ENCODE results near the gene MN1.

MN1 gene

DNA sequence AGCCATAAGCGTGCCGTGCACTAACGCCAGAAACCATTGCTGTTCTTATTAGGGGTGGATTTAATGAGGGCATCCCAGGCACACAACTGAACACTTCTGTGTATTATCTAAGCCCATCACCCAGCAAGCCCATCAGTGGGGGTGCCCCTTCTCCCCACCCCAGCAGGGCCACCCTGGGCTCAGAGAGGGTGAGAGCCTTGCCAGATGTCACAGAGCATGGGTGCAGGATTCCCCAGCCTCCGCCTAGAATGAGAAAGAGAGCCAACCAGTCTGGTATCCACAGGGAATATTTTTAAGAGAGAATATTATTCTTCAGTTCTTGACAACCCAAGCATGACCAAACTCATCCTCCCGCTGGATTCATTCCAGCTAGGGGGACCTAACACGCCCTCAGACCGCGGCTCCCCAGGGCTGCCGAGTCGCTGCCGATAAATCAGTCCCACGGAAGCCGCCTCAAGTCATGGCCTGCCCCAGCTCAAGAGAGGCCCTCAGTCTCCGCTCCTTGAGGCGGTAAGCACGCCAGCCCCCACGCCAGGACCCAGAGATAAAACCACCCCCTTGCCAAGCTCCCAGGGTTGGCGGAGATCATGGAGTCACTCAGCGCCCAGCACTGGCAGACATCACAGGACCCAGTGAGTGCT, 47.2 kb downstream of the MN1 start:
- TF ChIP-seq BACH2 (CRISPR knock-in tag; IDR thresholded peaks at IDR 0.05; ENCODE audit: borderline replicate concordance): no peak
- no peak for TF ChIP-seq ZNF8 (CRISPR knock-in tag; IDR thresholded peaks at IDR 0.05)
- no peak for TF ChIP-seq ARNTL (CRISPR knock-in tag; IDR thresholded peaks at IDR 0.05; ENCODE audit: borderline replicate concordance, low read depth)
- TF ChIP-seq GLIS3 (CRISPR knock-in tag; IDR thresholded peaks at IDR 0.05): no peak
- TF ChIP-seq ZNF70 (CRISPR knock-in tag; IDR thresholded peaks at IDR 0.05): no peak
- TF ChIP-seq, protein P1, sequence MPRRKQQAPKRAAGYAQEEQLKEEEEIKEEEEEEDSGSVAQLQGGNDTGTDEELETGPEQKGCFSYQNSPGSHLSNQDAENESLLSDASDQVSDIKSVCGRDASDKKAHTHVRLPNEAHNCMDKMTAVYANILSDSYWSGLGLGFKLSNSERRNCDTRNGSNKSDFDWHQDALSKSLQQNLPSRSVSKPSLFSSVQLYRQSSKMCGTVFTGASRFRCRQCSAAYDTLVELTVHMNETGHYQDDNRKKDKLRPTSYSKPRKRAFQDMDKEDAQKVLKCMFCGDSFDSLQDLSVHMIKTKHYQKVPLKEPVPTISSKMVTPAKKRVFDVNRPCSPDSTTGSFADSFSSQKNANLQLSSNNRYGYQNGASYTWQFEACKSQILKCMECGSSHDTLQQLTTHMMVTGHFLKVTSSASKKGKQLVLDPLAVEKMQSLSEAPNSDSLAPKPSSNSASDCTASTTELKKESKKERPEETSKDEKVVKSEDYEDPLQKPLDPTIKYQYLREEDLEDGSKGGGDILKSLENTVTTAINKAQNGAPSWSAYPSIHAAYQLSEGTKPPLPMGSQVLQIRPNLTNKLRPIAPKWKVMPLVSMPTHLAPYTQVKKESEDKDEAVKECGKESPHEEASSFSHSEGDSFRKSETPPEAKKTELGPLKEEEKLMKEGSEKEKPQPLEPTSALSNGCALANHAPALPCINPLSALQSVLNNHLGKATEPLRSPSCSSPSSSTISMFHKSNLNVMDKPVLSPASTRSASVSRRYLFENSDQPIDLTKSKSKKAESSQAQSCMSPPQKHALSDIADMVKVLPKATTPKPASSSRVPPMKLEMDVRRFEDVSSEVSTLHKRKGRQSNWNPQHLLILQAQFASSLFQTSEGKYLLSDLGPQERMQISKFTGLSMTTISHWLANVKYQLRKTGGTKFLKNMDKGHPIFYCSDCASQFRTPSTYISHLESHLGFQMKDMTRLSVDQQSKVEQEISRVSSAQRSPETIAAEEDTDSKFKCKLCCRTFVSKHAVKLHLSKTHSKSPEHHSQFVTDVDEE (CRISPR knock-in tag; IDR thresholded peaks at IDR 0.05): no peak
- TF ChIP-seq PPARA (CRISPR knock-in tag; IDR thresholded peaks at IDR 0.05; ENCODE audit: borderline replicate concordance): no peak
- no peak for TF ChIP-seq SNAI2 (CRISPR knock-in tag; IDR thresholded peaks at IDR 0.05)
- TF ChIP-seq ZC3H10 (CRISPR knock-in tag; IDR thresholded peaks at IDR 0.05): no peak
- no peak for ATAC-seq

DNA sequence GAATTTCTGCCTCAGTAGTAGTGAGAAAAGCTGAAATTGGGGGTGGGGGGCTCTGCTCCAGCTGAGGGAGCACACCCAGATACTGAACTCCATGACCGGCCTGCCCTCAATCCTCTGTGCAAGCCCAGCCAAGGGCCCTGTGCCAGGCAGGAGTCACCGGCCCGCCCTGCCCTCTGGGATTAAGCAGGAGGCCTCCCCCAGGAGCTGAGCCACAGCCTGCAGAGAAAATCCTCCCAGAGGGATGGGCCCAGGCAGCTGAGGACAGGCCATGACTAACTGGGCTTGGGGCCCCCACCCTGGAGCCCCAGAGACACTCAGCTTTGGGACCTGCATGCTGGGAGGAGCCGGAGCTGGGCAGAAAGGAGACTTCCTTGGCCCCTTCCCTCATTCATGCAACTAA, 48.8 kb downstream of the MN1 start:
- ATAC-seq: no peak
- TF ChIP-seq ZNF8 (CRISPR knock-in tag; IDR thresholded peaks at IDR 0.05) (no peak), ZFP3 (CRISPR knock-in tag; IDR thresholded peaks at IDR 0.05) (no peak), ZFP30 (CRISPR knock-in tag; IDR thresholded peaks at IDR 0.05) (no peak), ISL1 (CRISPR knock-in tag; IDR thresholded peaks at IDR 0.05) (no peak), ESRRG (CRISPR knock-in tag; IDR thresholded peaks at IDR 0.05) (no peak), PPARA (CRISPR knock-in tag; IDR thresholded peaks at IDR 0.05; ENCODE audit: borderline replicate concordance) (no peak), CSDC2 (CRISPR knock-in tag; IDR thresholded peaks at IDR 0.05) (no peak), ZNF70 (CRISPR knock-in tag; IDR thresholded peaks at IDR 0.05) (no peak), GLIS3 (CRISPR knock-in tag; IDR thresholded peaks at IDR 0.05) (no peak)
- TF ChIP-seq, protein P2, sequence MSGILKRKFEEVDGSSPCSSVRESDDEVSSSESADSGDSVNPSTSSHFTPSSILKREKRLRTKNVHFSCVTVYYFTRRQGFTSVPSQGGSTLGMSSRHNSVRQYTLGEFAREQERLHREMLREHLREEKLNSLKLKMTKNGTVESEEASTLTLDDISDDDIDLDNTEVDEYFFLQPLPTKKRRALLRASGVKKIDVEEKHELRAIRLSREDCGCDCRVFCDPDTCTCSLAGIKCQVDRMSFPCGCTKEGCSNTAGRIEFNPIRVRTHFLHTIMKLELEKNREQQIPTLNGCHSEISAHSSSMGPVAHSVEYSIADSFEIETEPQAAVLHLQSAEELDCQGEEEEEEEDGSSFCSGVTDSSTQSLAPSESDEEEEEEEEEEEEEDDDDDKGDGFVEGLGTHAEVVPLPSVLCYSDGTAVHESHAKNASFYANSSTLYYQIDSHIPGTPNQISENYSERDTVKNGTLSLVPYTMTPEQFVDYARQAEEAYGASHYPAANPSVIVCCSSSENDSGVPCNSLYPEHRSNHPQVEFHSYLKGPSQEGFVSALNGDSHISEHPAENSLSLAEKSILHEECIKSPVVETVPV (CRISPR knock-in tag; IDR thresholded peaks at IDR 0.05): no peak
- TF ChIP-seq, protein P3, sequence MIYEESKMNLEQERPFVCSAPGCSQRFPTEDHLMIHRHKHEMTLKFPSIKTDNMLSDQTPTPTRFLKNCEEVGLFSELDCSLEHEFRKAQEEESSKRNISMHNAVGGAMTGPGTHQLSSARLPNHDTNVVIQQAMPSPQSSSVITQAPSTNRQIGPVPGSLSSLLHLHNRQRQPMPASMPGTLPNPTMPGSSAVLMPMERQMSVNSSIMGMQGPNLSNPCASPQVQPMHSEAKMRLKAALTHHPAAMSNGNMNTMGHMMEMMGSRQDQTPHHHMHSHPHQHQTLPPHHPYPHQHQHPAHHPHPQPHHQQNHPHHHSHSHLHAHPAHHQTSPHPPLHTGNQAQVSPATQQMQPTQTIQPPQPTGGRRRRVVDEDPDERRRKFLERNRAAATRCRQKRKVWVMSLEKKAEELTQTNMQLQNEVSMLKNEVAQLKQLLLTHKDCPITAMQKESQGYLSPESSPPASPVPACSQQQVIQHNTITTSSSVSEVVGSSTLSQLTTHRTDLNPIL (CRISPR knock-in tag; IDR thresholded peaks at IDR 0.05; ENCODE audit: low read depth): no peak
- TF ChIP-seq, protein P1 (CRISPR knock-in tag; IDR thresholded peaks at IDR 0.05): no peak

DNA sequence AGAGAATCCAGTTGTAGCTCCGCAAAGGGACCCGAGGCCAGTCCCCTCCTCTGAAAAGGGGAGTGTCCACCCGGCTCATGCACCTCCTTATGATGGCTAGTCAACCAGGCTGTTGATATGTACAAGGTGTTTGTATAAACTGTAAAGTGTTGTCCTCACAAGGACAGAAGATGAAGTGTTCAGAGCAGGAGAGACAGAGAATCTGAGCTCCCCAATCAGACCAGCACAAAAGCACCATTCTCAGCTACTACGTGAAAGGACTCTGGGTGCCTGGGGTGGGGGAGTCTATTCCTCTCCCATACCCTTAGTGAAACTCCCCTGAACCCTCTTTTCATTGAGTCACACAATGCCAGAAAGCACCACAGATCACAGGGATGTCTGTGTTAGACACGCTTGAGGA, 49.4 kb downstream of the MN1 start:
- TF ChIP-seq OSR1 (CRISPR knock-in tag; IDR thresholded peaks at IDR 0.05): no peak
- TF ChIP-seq TCF4 (CRISPR knock-in tag; IDR thresholded peaks at IDR 0.05; ENCODE audit: borderline replicate concordance): no peak
- no peak for TF ChIP-seq ZC3H10 (CRISPR knock-in tag; IDR thresholded peaks at IDR 0.05)
- TF ChIP-seq ZNF70 (CRISPR knock-in tag; IDR thresholded peaks at IDR 0.05): no peak
- TF ChIP-seq, protein P4, sequence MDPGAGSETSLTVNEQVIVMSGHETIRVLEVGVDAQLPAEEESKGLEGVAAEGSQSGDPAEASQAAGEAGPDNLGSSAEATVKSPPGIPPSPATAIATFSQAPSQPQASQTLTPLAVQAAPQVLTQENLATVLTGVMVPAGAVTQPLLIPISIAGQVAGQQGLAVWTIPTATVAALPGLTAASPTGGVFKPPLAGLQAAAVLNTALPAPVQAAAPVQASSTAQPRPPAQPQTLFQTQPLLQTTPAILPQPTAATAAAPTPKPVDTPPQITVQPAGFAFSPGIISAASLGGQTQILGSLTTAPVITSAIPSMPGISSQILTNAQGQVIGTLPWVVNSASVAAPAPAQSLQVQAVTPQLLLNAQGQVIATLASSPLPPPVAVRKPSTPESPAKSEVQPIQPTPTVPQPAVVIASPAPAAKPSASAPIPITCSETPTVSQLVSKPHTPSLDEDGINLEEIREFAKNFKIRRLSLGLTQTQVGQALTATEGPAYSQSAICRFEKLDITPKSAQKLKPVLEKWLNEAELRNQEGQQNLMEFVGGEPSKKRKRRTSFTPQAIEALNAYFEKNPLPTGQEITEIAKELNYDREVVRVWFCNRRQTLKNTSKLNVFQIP (CRISPR knock-in tag; IDR thresholded peaks at IDR 0.05; ENCODE audit: borderline replicate concordance, low read depth): no peak
- ATAC-seq: no peak

Data from SK-N-SH treated with all-trans-retinoic acid at 6 μM for 48 hours (cell line).